ENCODE results near the gene NLRC3. TPM values are rescaled to one million over a fixed set of nuclear protein-coding genes. Genes with fewer than 3 reads are reported as not detected.
A peak's percentile ranks its signal among the peaks of the same experiment; 100 is the strongest.

NLRC3 gene
- total RNA-seq, 1 donor from 2014 or later: 0.23 TPM

- H3K36me3 ChIP-seq (ENCODE audit: insufficient read depth, low read length): peaks cover 10% of the 10 kb centered on the region
- FAIRE-seq: no peak
- no peak overlapping the region for H3K27ac ChIP-seq (ENCODE audit: low read depth, low read length)
- peak overlapping the region; percentile 2 for H3K9ac ChIP-seq (ENCODE audit: low read length)
- no peak overlapping the region for H3K27ac Mint-ChIP-seq (ENCODE audit: unreplicated experiment)
- H3K4me2 ChIP-seq (ENCODE audit: low read length): peak overlapping the region; percentile 4
- peaks cover 6% of the 10 kb centered on the region for H3K4me1 ChIP-seq (ENCODE audit: insufficient read depth, low read length)
- no peaks in the 10 kb centered on the region for H3K4me1 Mint-ChIP-seq (ENCODE audit: low read depth, unreplicated experiment)
- no peaks in the 10 kb centered on the region for H3K79me2 ChIP-seq (ENCODE audit: insufficient read depth, low read length)
- no peak for TF ChIP-seq EZH2 (IDR thresholded peaks at IDR 0.05; ENCODE audit: insufficient read depth, low read length)
- TF ChIP-seq, protein P1, sequence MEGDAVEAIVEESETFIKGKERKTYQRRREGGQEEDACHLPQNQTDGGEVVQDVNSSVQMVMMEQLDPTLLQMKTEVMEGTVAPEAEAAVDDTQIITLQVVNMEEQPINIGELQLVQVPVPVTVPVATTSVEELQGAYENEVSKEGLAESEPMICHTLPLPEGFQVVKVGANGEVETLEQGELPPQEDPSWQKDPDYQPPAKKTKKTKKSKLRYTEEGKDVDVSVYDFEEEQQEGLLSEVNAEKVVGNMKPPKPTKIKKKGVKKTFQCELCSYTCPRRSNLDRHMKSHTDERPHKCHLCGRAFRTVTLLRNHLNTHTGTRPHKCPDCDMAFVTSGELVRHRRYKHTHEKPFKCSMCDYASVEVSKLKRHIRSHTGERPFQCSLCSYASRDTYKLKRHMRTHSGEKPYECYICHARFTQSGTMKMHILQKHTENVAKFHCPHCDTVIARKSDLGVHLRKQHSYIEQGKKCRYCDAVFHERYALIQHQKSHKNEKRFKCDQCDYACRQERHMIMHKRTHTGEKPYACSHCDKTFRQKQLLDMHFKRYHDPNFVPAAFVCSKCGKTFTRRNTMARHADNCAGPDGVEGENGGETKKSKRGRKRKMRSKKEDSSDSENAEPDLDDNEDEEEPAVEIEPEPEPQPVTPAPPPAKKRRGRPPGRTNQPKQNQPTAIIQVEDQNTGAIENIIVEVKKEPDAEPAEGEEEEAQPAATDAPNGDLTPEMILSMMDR (IDR thresholded peaks at IDR 0.05; ENCODE audit: insufficient read depth, low read depth, low read length): no peak
- H3K9me3 Mint-ChIP-seq (ENCODE audit: unreplicated experiment): no peaks in the 10 kb centered on the region
- no peak overlapping the region for H2AFZ ChIP-seq (ENCODE audit: low read depth, low read length)
- no peaks in the 10 kb centered on the region for H3K9me3 ChIP-seq (ENCODE audit: insufficient read depth, low read depth, low read length)
- H3K36me3 Mint-ChIP-seq (ENCODE audit: low read depth, unreplicated experiment): peaks cover 35% of the 10 kb centered on the region
- no peak for DNase-seq (ENCODE audit: low read depth)
- H4K20me1 ChIP-seq (ENCODE audit: insufficient read depth, low read length): no peaks in the 10 kb centered on the region
- no peaks in the 10 kb centered on the region for H3K27me3 ChIP-seq (ENCODE audit: insufficient read depth, low read length)
- H3K4me3 ChIP-seq (ENCODE audit: insufficient read depth, low read depth, low read length): no peak overlapping the region
- no peak overlapping the region for H3K4me3 Mint-ChIP-seq (ENCODE audit: unreplicated experiment)
- no peaks in the 10 kb centered on the region for H3K27me3 Mint-ChIP-seq (ENCODE audit: low read depth, unreplicated experiment)
Observed at GRCh38 chr16:3536851-3537250, 40.4 kb downstream of the NLRC3 start.

DNA sequence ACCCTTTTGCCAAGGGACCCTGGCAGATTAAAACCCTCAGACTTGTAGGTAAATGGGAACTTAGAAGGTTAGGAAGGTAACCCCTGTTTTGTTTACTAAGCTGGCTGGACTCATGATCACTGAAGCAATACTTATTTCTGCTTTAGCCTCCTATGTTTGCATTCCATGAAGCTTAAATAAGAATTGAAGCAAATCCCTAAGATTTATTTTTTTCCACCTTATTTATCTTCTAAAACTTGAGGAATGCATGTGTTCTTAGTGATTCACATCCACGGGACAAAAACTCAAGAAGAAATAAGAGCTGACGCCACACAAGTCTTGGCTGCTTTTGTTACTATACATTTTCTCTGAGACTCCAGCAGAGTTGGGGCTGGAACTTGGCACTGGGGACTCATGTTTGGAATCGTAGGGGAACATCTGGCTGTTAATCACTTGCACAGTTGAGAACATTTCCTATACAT lies 40.9 kb downstream of the NLRC3 start:
- Histone ChIP-seq H3K4me2 (ENCODE audit: low read length) (peak overlapping the region; percentile 4), H3K9ac (ENCODE audit: low read length) (peak overlapping the region; percentile 3), H3K36me3 (ENCODE audit: insufficient read depth, low read length) (peaks cover 13% of the 10 kb centered on the region), H2AFZ (ENCODE audit: low read depth, low read length) (no peak overlapping the region), H3K4me3 (ENCODE audit: insufficient read depth, low read depth, low read length) (no peak overlapping the region), H3K79me2 (ENCODE audit: insufficient read depth, low read length) (no peaks in the 10 kb centered on the region), H3K4me1 (ENCODE audit: insufficient read depth, low read length) (peaks cover 6% of the 10 kb centered on the region), H3K9me3 (ENCODE audit: insufficient read depth, low read depth, low read length) (no peaks in the 10 kb centered on the region), H3K27me3 (ENCODE audit: insufficient read depth, low read length) (no peaks in the 10 kb centered on the region), H3K27ac (ENCODE audit: low read depth, low read length) (peak overlapping the region; percentile 50), H4K20me1 (ENCODE audit: insufficient read depth, low read length) (no peaks in the 10 kb centered on the region)
- Mint-ChIP-seq H3K36me3 (ENCODE audit: low read depth, unreplicated experiment) (peaks cover 34% of the 10 kb centered on the region), H3K4me3 (ENCODE audit: unreplicated experiment) (no peak overlapping the region), H3K9me3 (ENCODE audit: unreplicated experiment) (no peaks in the 10 kb centered on the region), H3K27me3 (ENCODE audit: low read depth, unreplicated experiment) (no peaks in the 10 kb centered on the region), H3K4me1 (ENCODE audit: low read depth, unreplicated experiment) (no peaks in the 10 kb centered on the region), H3K27ac (ENCODE audit: unreplicated experiment) (no peak overlapping the region)
- DNase-seq (ENCODE audit: low read depth): peak; percentile 57
- TF ChIP-seq, protein P1 (IDR thresholded peaks at IDR 0.05; ENCODE audit: insufficient read depth, low read depth, low read length): no peak
- TF ChIP-seq EZH2 (IDR thresholded peaks at IDR 0.05; ENCODE audit: insufficient read depth, low read length): no peak
- FAIRE-seq: peak; percentile 55

DNA sequence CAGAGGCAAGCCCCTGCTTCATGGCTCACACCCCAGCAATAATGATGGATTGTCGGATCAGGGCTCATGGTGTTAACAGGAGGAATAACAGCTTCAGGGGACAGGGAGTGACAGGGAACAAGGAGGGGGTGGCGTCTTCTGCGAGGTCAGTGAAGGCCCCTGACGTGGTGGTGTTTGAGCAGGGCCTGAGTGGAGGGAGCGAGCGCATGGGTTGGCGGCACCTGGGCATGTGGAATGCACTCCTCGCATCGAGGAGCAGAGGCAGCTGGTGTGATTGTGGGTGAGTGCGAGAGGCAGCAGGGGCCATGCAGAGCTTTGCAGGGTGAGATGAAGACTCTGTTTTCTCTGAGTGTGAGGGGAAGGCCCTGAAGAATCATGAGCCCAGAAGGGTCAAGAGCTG lies 43.1 kb downstream of the NLRC3 start:
- no peak for FAIRE-seq
- no peaks in the 10 kb centered on the region for H3K27me3 ChIP-seq (ENCODE audit: insufficient read depth, low read length)
- H3K36me3 Mint-ChIP-seq (ENCODE audit: low read depth, unreplicated experiment): peaks cover 32% of the 10 kb centered on the region

More for the DNA sequence above, 43.1 kb downstream of the NLRC3 start:
- Histone ChIP-seq H3K4me3 (ENCODE audit: insufficient read depth, low read depth, low read length) (no peak overlapping the region), H3K27ac (ENCODE audit: low read depth, low read length) (no peak overlapping the region), H3K4me1 (ENCODE audit: insufficient read depth, low read length) (peaks cover 6% of the 10 kb centered on the region), H3K9me3 (ENCODE audit: insufficient read depth, low read depth, low read length) (no peaks in the 10 kb centered on the region), H3K4me2 (ENCODE audit: low read length) (no peak overlapping the region), H2AFZ (ENCODE audit: low read depth, low read length) (no peak overlapping the region), H4K20me1 (ENCODE audit: insufficient read depth, low read length) (no peaks in the 10 kb centered on the region), H3K36me3 (ENCODE audit: insufficient read depth, low read length) (peaks cover 9% of the 10 kb centered on the region), H3K79me2 (ENCODE audit: insufficient read depth, low read length) (no peaks in the 10 kb centered on the region), H3K9ac (ENCODE audit: low read length) (no peak overlapping the region)
- no peaks in the 10 kb centered on the region for H3K27me3 Mint-ChIP-seq (ENCODE audit: low read depth, unreplicated experiment)
- H3K4me3 Mint-ChIP-seq (ENCODE audit: unreplicated experiment): peak overlapping the region; percentile 40
- no peak for TF ChIP-seq EZH2 (IDR thresholded peaks at IDR 0.05; ENCODE audit: insufficient read depth, low read length)
- TF ChIP-seq, protein P1 (IDR thresholded peaks at IDR 0.05; ENCODE audit: insufficient read depth, low read depth, low read length): no peak
- DNase-seq (ENCODE audit: low read depth): no peak
- H3K4me1 Mint-ChIP-seq (ENCODE audit: low read depth, unreplicated experiment): no peaks in the 10 kb centered on the region
- no peak overlapping the region for H3K27ac Mint-ChIP-seq (ENCODE audit: unreplicated experiment)
- H3K9me3 Mint-ChIP-seq (ENCODE audit: unreplicated experiment): no peaks in the 10 kb centered on the region
